Duodenal mucosa (tissue), 2 donors: ENCODE data around the gene PRAC2.
A peak's percentile ranks its signal among the peaks of the same experiment; 100 is the strongest.

ENCODE experiments used
- H3K27ac ChIP-seq: one replicate; pipeline ENCODE4 v1.7.0; 2013; ENCODE audit warnings: low read depth, low read length
- H3K27me3 ChIP-seq, 2 donors: one replicate each; pipeline ENCODE4 v1.7.0; 2013; ENCODE audit warnings: low read length in 2 of 2, control low read depth in 1 of 2; ENCODE audit not compliant: insufficient read depth in 2 of 2, control insufficient read depth in 1 of 2
- H3K36me3 ChIP-seq, 2 donors: one replicate each; pipeline ENCODE4 v1.7.0; 2013; ENCODE audit warnings: low read length in 2 of 2, control low read depth in 1 of 2; ENCODE audit not compliant: insufficient read depth in 2 of 2, control insufficient read depth in 1 of 2
- H3K4me1 ChIP-seq, 2 donors: one replicate each; pipeline ENCODE4 v1.7.0; 2013; ENCODE audit warnings: low read length in 2 of 2, control low read depth in 1 of 2; ENCODE audit not compliant: insufficient read depth in 2 of 2, control insufficient read depth in 1 of 2
- H3K4me3 ChIP-seq, 2 donors: one replicate each; pipeline ENCODE4 v1.7.0; 2013; ENCODE audit warnings: low read length in 2 of 2, low read depth in 1 of 2
- H3K9ac ChIP-seq, 2 donors: one replicate each; pipeline ENCODE4 v1.7.0; 2013; ENCODE audit warnings: low read length in 2 of 2, low read depth in 1 of 2
- H3K9me3 ChIP-seq, 2 donors: one replicate each; pipeline ENCODE4 v1.7.0; 2013; ENCODE audit warnings: low read length in 2 of 2, control low read depth in 1 of 2; ENCODE audit not compliant: control insufficient read depth in 1 of 2

PRAC2 gene

DNA sequence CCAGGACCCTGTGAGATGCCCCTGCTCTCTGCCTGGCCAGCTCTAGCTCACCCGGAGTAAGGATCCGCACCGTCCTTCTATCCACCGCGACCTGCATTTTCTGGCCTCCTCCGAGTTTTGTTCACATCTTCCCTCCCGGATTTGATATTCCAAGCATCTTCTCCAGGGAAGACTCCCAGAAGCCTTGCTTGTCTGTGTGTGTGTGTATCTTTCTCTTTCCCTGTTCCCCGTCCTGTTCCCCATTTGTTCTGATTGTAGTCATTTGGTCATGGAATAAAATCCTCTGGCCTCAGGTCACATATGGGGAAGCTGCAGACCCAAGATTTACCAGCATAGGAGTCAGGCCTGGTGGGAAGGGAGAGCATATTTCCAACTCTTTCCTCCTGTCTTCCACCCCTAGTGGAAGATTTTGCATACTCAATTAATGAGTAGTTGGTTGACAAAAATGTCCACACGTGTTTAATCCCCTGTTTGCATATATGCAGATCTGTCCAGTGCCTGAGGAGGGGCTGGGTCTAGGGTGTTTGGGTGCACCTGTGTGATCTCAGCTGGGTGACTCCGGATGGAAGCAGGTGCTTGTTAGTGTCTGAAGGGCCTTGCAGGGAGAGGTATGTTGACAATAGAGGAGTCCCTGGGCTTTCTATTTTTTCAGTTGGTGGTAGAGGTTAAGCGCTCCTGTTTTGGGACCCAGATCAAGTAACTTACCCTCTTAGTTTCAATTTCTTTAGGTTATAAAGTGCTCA, 2.5 kb upstream of the PRAC2 start:
- H3K27me3 ChIP-seq = peaks cover 87 to 88% of the 10 kb centered on the region in 2 donors
- no peak overlapping the region for H3K4me3 ChIP-seq
- no peak overlapping the region for H3K9ac ChIP-seq
- H3K9me3 ChIP-seq = no peaks in the 10 kb centered on the region
- no peaks in the 10 kb centered on the region for H3K36me3 ChIP-seq
- peaks cover 26 to 27% of the 10 kb centered on the region in 2 donors for H3K4me1 ChIP-seq
- no peak overlapping the region for H3K27ac ChIP-seq

DNA sequence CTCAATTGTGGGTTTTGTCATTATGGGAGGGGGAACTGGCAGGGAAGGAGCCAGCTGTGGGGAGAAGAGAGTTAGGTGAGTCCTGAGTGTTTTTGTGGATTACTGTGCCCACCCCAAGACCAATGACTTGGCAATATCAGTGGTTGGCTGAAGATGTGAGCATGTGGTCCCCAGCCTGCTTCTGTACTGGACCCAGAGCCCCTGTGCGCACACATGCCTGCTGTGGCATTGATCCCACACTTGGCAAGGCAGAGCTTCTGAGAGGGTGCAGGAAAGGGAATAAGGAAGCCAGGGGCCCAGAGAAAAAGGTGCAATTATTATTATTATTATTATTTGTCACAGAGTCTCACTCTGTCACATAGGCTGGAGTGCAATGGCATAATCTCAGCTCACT, 2.0 kb upstream of the PRAC2 start:
- Histone ChIP-seq H3K27me3 (peaks cover 91% of the 10 kb centered on the region in 2 donors), H3K4me1 (peaks cover 27 to 30% of the 10 kb centered on the region in 2 donors), H3K27ac (no peak overlapping the region), H3K36me3 (no peaks in the 10 kb centered on the region), H3K9me3 (no peaks in the 10 kb centered on the region), H3K9ac (no peak overlapping the region), H3K4me3 (no peak overlapping the region)

DNA sequence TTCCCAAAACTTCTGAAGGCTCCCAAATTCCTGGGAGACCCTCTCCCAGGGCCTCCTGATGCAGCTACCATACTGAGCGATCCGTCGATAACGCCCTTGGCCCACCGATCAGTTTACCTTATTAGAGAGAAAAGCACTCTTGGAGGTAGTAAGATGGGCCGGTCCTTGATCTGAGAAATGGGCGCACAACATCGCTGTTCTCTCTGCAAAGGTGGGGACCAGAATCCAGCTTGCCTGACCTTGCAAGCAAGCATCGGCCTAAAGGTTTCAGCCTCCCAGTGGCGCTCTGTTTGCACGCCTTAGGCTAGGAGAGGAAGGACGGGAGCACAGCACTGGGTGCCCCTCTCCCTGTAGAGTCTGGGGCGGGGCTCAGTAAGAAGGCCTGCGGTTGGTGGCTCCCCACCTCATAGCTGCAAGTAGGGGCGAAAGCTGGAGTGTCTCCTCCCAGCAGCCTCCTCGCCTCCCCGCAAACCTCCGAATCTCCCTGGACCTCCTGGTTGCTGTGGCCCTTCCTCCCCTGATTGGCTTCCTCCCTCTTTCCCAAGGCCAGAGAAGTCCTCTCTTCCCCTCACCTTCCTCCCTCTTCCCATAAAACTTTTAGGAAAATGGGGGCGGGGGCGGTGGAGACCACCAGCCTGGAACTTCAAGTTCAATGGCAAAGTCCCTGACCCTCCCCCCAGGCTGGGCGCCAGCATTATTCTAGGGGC, 631 bp upstream of the PRAC2 start, which contains the start of gene PRAC1:
Gene PRAC1, minus strand, starts transcription at position 318 of the 707 bp plus-strand sequence. Its CDS starts 126 bp downstream, at position 192.
- peaks cover 94% of the 10 kb centered on the region in 2 donors for H3K27me3 ChIP-seq
- H3K4me3 ChIP-seq = peak within 1 kb of the TSS in 1 of 2 donors; percentile 53
- no peak within 1 kb of the TSS for H3K27ac ChIP-seq
- H3K36me3 ChIP-seq = no peaks in the 10 kb centered on the region
- H3K4me1 ChIP-seq = peaks cover 30 to 35% of the 10 kb centered on the region in 2 donors
- no peaks in the 10 kb centered on the region for H3K9me3 ChIP-seq
- no peak within 1 kb of the TSS for H3K9ac ChIP-seq

GRCh38 chr17:48723423-48724250, 652 bp downstream of the PRAC2 start:
- Histone ChIP-seq H3K9me3 (no peaks in the 10 kb centered on the region), H3K4me3 (peak overlapping the region; percentile 40 to 53), H3K27ac (no peak overlapping the region), H3K36me3 (no peaks in the 10 kb centered on the region), H3K27me3 (peaks cover 94 to 96% of the 10 kb centered on the region in 2 donors), H3K9ac (no peak overlapping the region), H3K4me1 (peaks cover 30 to 37% of the 10 kb centered on the region in 2 donors)

- no peak overlapping the region for H3K27ac ChIP-seq
- H3K4me3 ChIP-seq = peak overlapping the region; percentile 16 to 33
- peaks cover 30 to 34% of the 10 kb centered on the region in 2 donors for H3K4me1 ChIP-seq
- H3K9ac ChIP-seq = no peak overlapping the region
- H3K9me3 ChIP-seq = no peaks in the 10 kb centered on the region
- H3K27me3 ChIP-seq = peaks cover 93 to 94% of the 10 kb centered on the region in 2 donors
- H3K36me3 ChIP-seq = no peaks in the 10 kb centered on the region
Measured at GRCh38 chr17:48724251-48725003, 1.4 kb downstream of the PRAC2 start.

DNA sequence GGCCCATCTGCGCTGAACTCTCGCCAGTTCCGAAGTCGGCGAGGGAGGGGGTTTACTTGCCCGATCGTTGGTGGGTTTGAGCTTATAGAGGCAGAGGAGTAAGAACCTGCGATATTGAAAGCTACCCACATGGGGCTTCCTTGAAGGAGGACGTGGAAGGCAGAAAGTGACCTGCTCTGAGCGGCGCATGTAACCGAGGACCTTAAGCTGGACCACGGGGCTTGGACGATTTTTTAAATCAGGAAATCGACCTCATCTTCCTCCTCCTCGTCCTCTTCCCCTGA, 2.0 kb downstream of the PRAC2 start:
- Histone ChIP-seq H3K4me3 (peak overlapping the region; percentile 16 to 33), H3K36me3 (no peaks in the 10 kb centered on the region), H3K9me3 (no peaks in the 10 kb centered on the region), H3K9ac (peak overlapping the region in 1 of 2 donors; percentile 6), H3K4me1 (peaks cover 28 to 34% of the 10 kb centered on the region in 2 donors), H3K27me3 (peaks cover 93 to 94% of the 10 kb centered on the region in 2 donors), H3K27ac (no peak overlapping the region)

- Histone ChIP-seq H3K9ac (peak overlapping the region in 1 of 2 donors; percentile 6), H3K4me1 (peaks cover 28 to 34% of the 10 kb centered on the region in 2 donors), H3K36me3 (no peaks in the 10 kb centered on the region), H3K4me3 (peak overlapping the region; percentile 16 to 33), H3K9me3 (no peaks in the 10 kb centered on the region), H3K27ac (no peak overlapping the region), H3K27me3 (peaks cover 93 to 94% of the 10 kb centered on the region in 2 donors)
Measured at GRCh38 chr17:48725288-48726064, 2.5 kb downstream of the PRAC2 start.

GRCh38 chr17:48726114-48726915, 3.3 kb downstream of the PRAC2 start:
- H3K36me3 ChIP-seq = no peaks in the 10 kb centered on the region
- peaks cover 88 to 92% of the 10 kb centered on the region in 2 donors for H3K27me3 ChIP-seq
- no peak overlapping the region for H3K4me3 ChIP-seq
- H3K27ac ChIP-seq = no peak overlapping the region
- H3K9ac ChIP-seq = no peak overlapping the region
- peaks cover 28 to 34% of the 10 kb centered on the region in 2 donors for H3K4me1 ChIP-seq
- no peaks in the 10 kb centered on the region for H3K9me3 ChIP-seq
